ENCODE measurements around the gene WDR20.

Gene WDR20

GRCh38 chr14:102194856-102195255 is 55.2 kb downstream of the WDR20 start:
- TF ChIP-seq CTCF (conservative IDR thresholded peaks at IDR 0.05; ENCODE audit: low read length): no peak
- no peak for DNase-seq (ENCODE audit: low read depth)
- no peak overlapping the region for H3K4me3 ChIP-seq (ENCODE audit: low read length)

- DNase-seq (ENCODE audit: low read depth): no peak
- TF ChIP-seq CTCF (conservative IDR thresholded peaks at IDR 0.05; ENCODE audit: low read length): no peak
- H3K4me3 ChIP-seq (ENCODE audit: low read length): no peak overlapping the region
These were observed 55.7 kb downstream of the WDR20 start for GRCh38 chr14:102195446-102195845.

GRCh38 chr14:102196039-102196901 is 56.6 kb downstream of the WDR20 start:
- H3K4me3 ChIP-seq (ENCODE audit: low read length): no peak overlapping the region
- TF ChIP-seq CTCF (conservative IDR thresholded peaks at IDR 0.05; ENCODE audit: low read length): no peak
- no peak for DNase-seq (ENCODE audit: low read depth)

- no peak for TF ChIP-seq CTCF (conservative IDR thresholded peaks at IDR 0.05; ENCODE audit: low read length)
- no peak for DNase-seq (ENCODE audit: low read depth)
- no peak overlapping the region for H3K4me3 ChIP-seq (ENCODE audit: low read length)
These were observed 57.2 kb downstream of the WDR20 start for GRCh38 chr14:102196902-102197230.

- TF ChIP-seq CTCF (conservative IDR thresholded peaks at IDR 0.05; ENCODE audit: low read length): no peak
- no peak overlapping the region for H3K4me3 ChIP-seq (ENCODE audit: low read length)
- DNase-seq (ENCODE audit: low read depth): peak; percentile 15
These were observed 57.7 kb downstream of the WDR20 start for GRCh38 chr14:102197317-102197853.

GRCh38 chr14:102200690-102201352 is 61.1 kb downstream of the WDR20 start:
- DNase-seq (ENCODE audit: low read depth): peak; percentile 15
- no peak overlapping the region for H3K4me3 ChIP-seq (ENCODE audit: low read length)
- no peak for TF ChIP-seq CTCF (conservative IDR thresholded peaks at IDR 0.05; ENCODE audit: low read length)

GRCh38 chr14:102201353-102201738 is 61.6 kb downstream of the WDR20 start:
- no peak for DNase-seq (ENCODE audit: low read depth)
- H3K4me3 ChIP-seq (ENCODE audit: low read length): no peak overlapping the region
- TF ChIP-seq CTCF (conservative IDR thresholded peaks at IDR 0.05; ENCODE audit: low read length): no peak
